Small intestine (tissue), 7 donors: ENCODE results near the gene TSR3. TPM values are rescaled to one million over a fixed set of nuclear protein-coding genes. Genes with fewer than 3 reads are reported as not detected.

Experiments
- DNase-seq, 2 donors: peaks; one replicate each; pipeline versions ENCODE4 v3.0.0 to v3.0.0-alpha.2; 2013
- FAIRE-seq: peaks from 2 replicates; lab custom pipeline; 2012; peaks lifted over from hg19 to GRCh38; lab: Jason Lieb, UNC
- H3K27ac ChIP-seq, 3 donors: one replicate each; pipeline ENCODE4 v1.5.1; 2013; ENCODE audit warnings: low read length in 2 of 3, mild to moderate bottlenecking in 2 of 3, control low read depth in 1 of 3, inconsistent platforms in 1 of 3, low read depth in 1 of 3, moderate library complexity in 1 of 3
- H3K27me3 ChIP-seq, 3 donors: one replicate each; pipeline ENCODE4 v1.6.1; 2013; ENCODE audit warnings: low read length in 3 of 3, inconsistent platforms in 1 of 3; ENCODE audit not compliant: control insufficient read depth in 3 of 3, insufficient read depth in 3 of 3
- H3K36me3 ChIP-seq, 3 donors: one replicate each; pipeline ENCODE4 v1.6.1; 2013; ENCODE audit warnings: low read length in 3 of 3, inconsistent platforms in 1 of 3, low read depth in 1 of 3, mild to moderate bottlenecking in 1 of 3, moderate library complexity in 1 of 3; ENCODE audit not compliant: control insufficient read depth in 3 of 3, insufficient read depth in 2 of 3
- H3K4me1 ChIP-seq, 3 donors: one replicate each; pipeline ENCODE4 v1.6.1; 2013; ENCODE audit warnings: low read length in 2 of 3, inconsistent platforms in 1 of 3, low read depth in 1 of 3, mild to moderate bottlenecking in 1 of 3, moderate library complexity in 1 of 3; ENCODE audit not compliant: control insufficient read depth in 3 of 3, insufficient read depth in 2 of 3
- H3K4me3 ChIP-seq, 3 donors: one replicate each; pipeline ENCODE4 v1.5.1; 2013; ENCODE audit warnings: low read length in 3 of 3, control low read depth in 1 of 3, inconsistent platforms in 1 of 3, low read depth in 1 of 3, mild to moderate bottlenecking in 1 of 3, moderate library complexity in 1 of 3
- H3K9me3 ChIP-seq, 2 donors: one replicate each; pipeline ENCODE4 v1.6.1; 2013; ENCODE audit warnings: low read depth in 1 of 2, low read length in 1 of 2; ENCODE audit not compliant: control insufficient read depth in 2 of 2, insufficient read depth in 1 of 2
- WGBS, 3 donors: extraction: QIAGEN DNeasy Blood & Tissue Kit; methylation state at CpG; one replicate each; pipeline ENCODE4 v1.1.7; 2013; 5-methylcytosine and 5-hydroxymethylcytosine counted together
- polyA plus RNA-seq, 4 donors: library from polyadenylated mRNA; stranded (reverse) in 3 of 4; unstranded in 1 of 4; fragments of 200-250 nt in 3 of 4; fragments of 120-200 nt in 1 of 4; gene quantifications; one replicate each; pipeline versions ENCODE4 v1.2.1 to v1.2.3, GENCODE V29; 2013
- donor health status: healthy with polysubstance abuse.
- donor health status: control.
- donor health status: control.
- donor health status: Bipolar disorder and iron deficiency.
- donor health status: healthy.

The TSR3 gene
- polyA plus RNA-seq, 4 donors: 38.7 to 67.8 (median 57.3) TPM

DNA sequence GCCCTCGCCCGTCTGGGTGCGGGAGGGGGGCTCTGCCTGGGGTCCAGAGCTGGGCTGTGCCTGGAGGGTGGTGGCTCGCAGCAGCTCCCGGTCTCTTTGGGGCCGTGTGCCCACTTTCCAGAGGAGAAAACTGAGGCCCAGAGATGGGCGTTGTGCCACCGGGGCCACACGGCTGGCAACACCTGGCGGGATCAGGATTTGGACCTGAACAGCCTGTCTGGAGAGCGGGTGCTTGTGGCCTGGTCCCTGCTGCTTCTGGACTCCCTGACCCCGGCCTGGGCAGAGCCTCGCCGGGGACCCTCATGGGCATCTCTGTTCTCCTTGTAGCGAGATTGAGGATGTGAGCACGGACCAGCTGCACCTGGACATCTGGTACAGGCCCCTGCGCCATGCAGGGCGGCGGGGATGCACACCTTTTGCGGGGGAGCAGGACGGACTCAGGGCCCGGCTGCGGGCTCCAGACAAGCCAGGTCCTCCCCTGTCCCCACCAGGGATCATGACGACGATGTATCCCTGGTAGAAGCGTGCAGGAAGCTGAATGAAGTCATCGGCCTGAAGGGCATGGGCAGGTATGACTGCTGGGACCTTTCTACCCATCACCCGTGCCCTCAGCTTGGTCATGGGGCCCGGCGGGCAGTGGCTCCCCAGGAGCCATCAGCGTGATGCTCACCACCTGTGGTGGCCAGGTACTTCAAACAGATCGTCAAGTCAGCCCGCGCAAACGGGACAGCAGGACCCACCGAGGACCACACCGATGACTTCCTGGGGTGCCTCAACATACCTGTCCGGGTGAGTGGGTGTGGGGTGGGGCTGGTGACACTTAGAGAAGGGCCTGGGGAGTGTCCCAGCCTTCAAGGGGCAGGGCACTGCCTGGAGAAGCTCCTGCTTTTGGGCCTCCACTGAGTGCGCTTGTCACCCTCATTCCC, 9.9 kb downstream of the TSR3 start:
- no peak overlapping the region for H3K4me3 ChIP-seq
- H3K27ac ChIP-seq: peak overlapping the region in 1 of 3 donors; percentile 42
- FAIRE-seq: no peak
- peaks cover 0 to 4% (median 0%) of the 10 kb centered on the region in 3 donors for H3K36me3 ChIP-seq
- DNase-seq: no peak
- H3K27me3 ChIP-seq: peaks cover 0 to 7% (median 0%) of the 10 kb centered on the region in 3 donors
- no peaks in the 10 kb centered on the region for H3K9me3 ChIP-seq
- peaks cover 0 to 14% (median 2%) of the 10 kb centered on the region in 3 donors for H3K4me1 ChIP-seq
- 70 to 86% (median 77%) methylated on average over 38 to 39 of the region's 39 CpGs for WGBS, 3 donors

DNA sequence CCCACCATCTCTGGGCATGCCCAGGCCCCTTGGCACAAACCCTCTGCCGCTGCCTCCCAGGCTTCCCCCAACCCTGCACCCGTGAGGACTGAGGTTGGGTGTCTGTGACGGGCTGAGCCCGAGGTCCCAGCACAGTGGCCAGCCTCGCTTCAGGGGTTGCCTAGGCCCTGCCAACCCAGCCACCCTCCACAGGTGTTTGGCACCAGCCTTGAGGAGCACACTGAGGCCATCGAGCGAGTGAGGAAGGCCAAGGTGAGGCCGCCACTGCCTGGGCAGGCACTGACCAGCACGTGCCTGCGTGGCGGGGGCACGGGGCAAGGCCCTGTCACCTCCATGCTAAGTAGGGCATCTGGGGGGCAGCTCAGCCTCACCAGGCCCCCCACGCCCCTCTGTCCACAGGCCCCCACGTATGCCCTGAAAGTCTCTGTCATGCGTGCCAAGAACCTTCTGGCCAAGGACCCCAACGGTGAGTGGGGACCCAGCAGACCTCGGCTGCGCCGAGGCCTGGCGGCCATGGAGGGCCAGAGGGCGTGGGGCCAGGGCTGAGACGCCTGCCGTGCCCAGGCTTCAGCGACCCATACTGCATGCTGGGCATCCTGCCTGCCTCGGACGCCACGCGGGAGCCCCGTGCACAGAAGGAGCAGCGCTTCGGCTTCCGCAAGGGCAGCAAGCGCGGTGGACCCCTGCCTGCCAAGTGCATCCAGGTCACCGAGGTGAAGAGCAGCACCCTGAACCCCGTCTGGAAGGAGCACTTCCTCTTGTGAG, 10.8 kb downstream of the TSR3 start:
- H3K27ac ChIP-seq: no peak overlapping the region
- FAIRE-seq: no peak
- 78 to 87% (median 84%) methylated on average over 35 to 36 of the region's 36 CpGs for WGBS, 3 donors
- H3K27me3 ChIP-seq: peaks cover 0 to 15% (median 0%) of the 10 kb centered on the region in 3 donors
- H3K9me3 ChIP-seq: no peaks in the 10 kb centered on the region
- peaks cover 0 to 14% (median 2%) of the 10 kb centered on the region in 3 donors for H3K4me1 ChIP-seq
- H3K4me3 ChIP-seq: no peak overlapping the region
- no peak for DNase-seq
- no peaks in the 10 kb centered on the region for H3K36me3 ChIP-seq

DNA sequence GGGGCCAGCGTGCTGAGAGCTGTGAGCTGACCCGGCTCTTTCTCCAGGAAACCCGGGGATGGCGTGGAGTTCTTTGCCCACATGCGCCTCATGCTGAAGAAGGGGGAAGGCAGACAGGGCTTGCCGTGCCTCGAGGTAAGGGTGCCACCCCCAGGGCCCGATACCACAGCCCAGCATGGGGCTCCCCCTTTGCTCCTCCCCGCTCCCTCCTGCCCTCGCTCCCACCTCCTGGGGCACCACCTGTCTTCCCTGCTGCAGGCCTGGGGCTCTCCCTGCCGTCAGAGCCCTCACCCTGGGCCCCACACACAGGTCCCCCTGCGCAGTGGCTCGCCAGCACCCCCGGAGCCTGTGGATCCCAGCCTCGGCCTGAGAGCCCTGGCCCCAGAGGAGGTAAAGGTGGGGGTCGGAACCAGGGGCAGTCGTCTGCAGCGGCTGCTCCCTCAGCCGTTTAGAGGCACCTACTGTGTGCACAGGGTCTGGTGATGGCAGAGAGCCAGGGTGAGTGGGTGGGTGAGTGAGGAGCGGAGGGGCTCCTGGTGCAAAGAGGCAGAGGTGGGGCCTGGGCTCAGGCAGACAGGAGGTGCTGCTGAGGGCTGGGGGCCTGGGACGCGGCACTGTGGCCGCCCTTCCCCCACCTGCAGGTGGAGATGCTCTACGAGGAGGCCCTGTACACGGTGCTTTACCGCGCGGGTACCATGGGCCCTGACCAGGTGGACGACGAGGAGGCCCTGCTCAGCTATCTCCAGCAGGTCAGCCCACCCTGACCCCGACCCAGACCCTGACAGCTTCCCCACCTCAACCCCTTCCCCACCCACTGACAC, 12.6 kb downstream of the TSR3 start:
- H3K4me3 ChIP-seq: no peak overlapping the region
- DNase-seq: no peak

DNA sequence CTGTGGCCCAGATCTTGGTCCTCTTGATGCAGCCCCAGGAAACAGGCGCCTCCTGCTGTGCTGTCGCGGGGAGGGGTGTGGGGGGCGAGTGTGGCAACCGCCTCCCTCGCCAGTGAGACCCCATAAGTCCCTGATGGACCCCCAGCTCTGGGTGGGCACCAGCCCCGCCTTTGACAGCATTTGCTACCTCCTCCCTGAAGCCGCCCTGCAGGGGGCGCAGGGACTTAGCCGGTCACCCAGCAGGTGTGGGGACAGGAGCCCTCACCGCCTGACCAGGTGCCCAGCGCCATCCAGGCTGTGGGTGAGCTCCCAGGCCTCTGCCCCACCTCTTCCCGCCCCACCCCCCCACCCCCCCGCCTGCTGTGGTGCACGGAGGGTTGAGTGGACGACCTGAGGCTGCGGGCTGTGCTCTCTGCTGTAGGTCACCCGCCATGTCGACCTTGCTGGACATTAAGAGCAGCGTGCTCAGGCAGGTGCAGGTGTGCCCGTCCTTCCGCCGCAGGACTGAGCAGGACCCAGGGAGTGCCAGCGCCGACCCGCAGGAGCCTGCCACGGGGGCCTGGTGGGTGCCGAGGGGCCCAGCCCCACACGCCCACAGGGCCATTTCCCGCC, 13.5 kb downstream of the TSR3 start:
- H3K36me3 ChIP-seq: no peaks in the 10 kb centered on the region
- 20 to 52% (median 36%) methylated on average over 25 to 30 of the region's 30 CpGs for WGBS, 3 donors
- H3K4me3 ChIP-seq: no peak overlapping the region
- H3K4me1 ChIP-seq: peaks cover 0 to 14% (median 0%) of the 10 kb centered on the region in 3 donors
- FAIRE-seq (no peak), DNase-seq (peak; percentile 37 to 53)
- no peaks in the 10 kb centered on the region for H3K9me3 ChIP-seq
- H3K27me3 ChIP-seq: peaks cover 3 to 38% (median 4%) of the 10 kb centered on the region in 3 donors
- H3K27ac ChIP-seq: no peak overlapping the region

More for the DNA sequence above, 12.6 kb downstream of the TSR3 start:
- Histone ChIP-seq H3K9me3 (no peaks in the 10 kb centered on the region), H3K4me1 (peaks cover 0 to 16% (median 0%) of the 10 kb centered on the region in 3 donors), H3K36me3 (no peaks in the 10 kb centered on the region), H3K27me3 (peaks cover 2 to 34% (median 4%) of the 10 kb centered on the region in 3 donors), H3K27ac (no peak overlapping the region)
- WGBS, 3 donors: 59 to 68% (median 64%) methylated on average over 22 to 31 of the region's 31 CpGs
- no peak for FAIRE-seq

DNA sequence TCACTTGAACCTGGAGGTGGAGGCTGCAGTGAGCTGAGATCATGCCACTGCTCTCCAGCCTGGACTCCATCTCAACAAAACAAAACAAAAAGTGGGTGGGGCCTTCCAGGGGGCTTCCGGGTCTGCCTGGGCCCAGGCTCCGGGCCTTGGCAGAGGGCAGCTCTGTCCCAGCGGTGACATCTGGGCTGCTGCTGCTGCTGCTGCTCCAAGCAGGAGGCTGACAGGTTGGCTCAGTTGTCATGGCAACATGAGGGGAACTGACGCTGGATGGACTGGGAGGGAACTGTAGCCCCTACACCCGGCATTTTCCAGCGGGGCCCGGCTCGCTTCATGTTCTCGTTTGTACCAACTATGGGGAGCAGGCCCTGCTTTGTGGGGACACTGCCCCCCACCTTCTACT, 14.2 kb downstream of the TSR3 start:
- no peak for FAIRE-seq
- no peak overlapping the region for H3K4me3 ChIP-seq
- H3K27me3 ChIP-seq: peaks cover 4 to 46% (median 8%) of the 10 kb centered on the region in 3 donors
- H3K4me1 ChIP-seq: peaks cover 0 to 18% (median 0%) of the 10 kb centered on the region in 3 donors
- 48 to 61% (median 58%) methylated on average over 9 of the region's 9 CpGs for WGBS, 3 donors
- no peaks in the 10 kb centered on the region for H3K9me3 ChIP-seq
- DNase-seq: no peak
- H3K27ac ChIP-seq: no peak overlapping the region
- no peaks in the 10 kb centered on the region for H3K36me3 ChIP-seq

DNA sequence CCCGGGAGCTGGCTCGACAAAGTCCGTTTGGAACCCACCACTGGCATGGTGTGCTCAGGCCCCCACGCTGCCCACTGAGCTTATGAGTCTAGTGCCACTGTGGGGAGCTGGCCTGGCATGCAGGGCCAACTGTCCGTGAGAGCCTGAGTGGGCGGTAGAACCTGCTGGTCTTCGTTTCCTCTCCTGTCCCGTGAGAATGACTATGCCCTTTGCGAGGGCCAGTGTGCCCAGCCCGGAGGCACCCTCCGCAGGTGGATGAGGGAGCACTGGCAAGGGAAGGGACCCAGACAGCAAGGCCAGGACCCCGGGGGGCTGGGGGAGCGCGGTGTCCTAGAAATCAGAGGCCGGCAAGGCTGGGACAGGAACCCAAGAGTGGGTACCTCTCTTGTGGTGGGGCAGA, 15.1 kb downstream of the TSR3 start:
- Histone ChIP-seq H3K4me3 (no peak overlapping the region), H3K27me3 (peaks cover 4 to 54% (median 8%) of the 10 kb centered on the region in 3 donors), H3K27ac (no peak overlapping the region), H3K9me3 (no peaks in the 10 kb centered on the region), H3K4me1 (peaks cover 0 to 21% (median 3%) of the 10 kb centered on the region in 3 donors), H3K36me3 (no peaks in the 10 kb centered on the region)
- 56 to 70% (median 60%) methylated on average over 15 of the region's 15 CpGs for WGBS, 3 donors
- no peak for DNase-seq
- no peak for FAIRE-seq

DNA sequence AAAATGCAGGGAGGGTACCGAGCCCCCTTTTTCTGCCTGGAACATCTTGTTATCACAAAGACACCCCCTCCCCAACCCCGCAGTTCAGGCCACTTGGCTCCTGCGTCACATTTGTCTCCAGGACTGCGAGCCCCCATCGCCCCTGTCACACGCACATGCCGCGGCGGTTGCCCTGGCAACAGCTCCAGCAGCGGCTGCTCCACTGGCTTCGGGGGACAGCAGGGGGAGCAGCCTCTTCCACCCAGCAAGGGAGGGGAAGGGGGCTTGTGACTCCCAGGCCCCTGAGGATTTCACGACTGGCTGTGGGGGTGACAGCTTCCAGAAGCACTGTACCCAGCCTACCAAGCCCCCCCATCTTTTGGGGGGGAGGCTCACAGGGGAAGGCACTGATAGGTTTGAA, 15.7 kb downstream of the TSR3 start:
- H3K4me3 ChIP-seq: no peak overlapping the region
- no peak overlapping the region for H3K27ac ChIP-seq
- H3K36me3 ChIP-seq: no peaks in the 10 kb centered on the region
- FAIRE-seq (no peak), DNase-seq (no peak)
- H3K9me3 ChIP-seq: no peaks in the 10 kb centered on the region
- WGBS, 3 donors: 4 to 13% (median 8%) methylated on average over 11 to 12 of the region's 12 CpGs
- peaks cover 0 to 24% (median 3%) of the 10 kb centered on the region in 3 donors for H3K4me1 ChIP-seq
- peaks cover 4 to 61% (median 8%) of the 10 kb centered on the region in 3 donors for H3K27me3 ChIP-seq
